Activated T-helper 9 cell treated with anti-CD3 and anti-CD28 coated beads, Interleukin-2, amount 50 U/mL, for 16 hours (primary cell): ENCODE data around the gene INPPL1.
"Not testable (repeated sequence)": the region's sequence is repeated elsewhere in the genome, so short reads cannot be mapped to it uniquely, and the experiment has no call there.

Experiments used
- DNase-seq: peaks from one replicate; pipeline ENCODE4 v3.0.0-alpha.2; 2020; ENCODE audit warnings: low read depth

INPPL1 gene, protein sequence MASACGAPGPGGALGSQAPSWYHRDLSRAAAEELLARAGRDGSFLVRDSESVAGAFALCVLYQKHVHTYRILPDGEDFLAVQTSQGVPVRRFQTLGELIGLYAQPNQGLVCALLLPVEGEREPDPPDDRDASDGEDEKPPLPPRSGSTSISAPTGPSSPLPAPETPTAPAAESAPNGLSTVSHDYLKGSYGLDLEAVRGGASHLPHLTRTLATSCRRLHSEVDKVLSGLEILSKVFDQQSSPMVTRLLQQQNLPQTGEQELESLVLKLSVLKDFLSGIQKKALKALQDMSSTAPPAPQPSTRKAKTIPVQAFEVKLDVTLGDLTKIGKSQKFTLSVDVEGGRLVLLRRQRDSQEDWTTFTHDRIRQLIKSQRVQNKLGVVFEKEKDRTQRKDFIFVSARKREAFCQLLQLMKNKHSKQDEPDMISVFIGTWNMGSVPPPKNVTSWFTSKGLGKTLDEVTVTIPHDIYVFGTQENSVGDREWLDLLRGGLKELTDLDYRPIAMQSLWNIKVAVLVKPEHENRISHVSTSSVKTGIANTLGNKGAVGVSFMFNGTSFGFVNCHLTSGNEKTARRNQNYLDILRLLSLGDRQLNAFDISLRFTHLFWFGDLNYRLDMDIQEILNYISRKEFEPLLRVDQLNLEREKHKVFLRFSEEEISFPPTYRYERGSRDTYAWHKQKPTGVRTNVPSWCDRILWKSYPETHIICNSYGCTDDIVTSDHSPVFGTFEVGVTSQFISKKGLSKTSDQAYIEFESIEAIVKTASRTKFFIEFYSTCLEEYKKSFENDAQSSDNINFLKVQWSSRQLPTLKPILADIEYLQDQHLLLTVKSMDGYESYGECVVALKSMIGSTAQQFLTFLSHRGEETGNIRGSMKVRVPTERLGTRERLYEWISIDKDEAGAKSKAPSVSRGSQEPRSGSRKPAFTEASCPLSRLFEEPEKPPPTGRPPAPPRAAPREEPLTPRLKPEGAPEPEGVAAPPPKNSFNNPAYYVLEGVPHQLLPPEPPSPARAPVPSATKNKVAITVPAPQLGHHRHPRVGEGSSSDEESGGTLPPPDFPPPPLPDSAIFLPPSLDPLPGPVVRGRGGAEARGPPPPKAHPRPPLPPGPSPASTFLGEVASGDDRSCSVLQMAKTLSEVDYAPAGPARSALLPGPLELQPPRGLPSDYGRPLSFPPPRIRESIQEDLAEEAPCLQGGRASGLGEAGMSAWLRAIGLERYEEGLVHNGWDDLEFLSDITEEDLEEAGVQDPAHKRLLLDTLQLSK

DNA sequence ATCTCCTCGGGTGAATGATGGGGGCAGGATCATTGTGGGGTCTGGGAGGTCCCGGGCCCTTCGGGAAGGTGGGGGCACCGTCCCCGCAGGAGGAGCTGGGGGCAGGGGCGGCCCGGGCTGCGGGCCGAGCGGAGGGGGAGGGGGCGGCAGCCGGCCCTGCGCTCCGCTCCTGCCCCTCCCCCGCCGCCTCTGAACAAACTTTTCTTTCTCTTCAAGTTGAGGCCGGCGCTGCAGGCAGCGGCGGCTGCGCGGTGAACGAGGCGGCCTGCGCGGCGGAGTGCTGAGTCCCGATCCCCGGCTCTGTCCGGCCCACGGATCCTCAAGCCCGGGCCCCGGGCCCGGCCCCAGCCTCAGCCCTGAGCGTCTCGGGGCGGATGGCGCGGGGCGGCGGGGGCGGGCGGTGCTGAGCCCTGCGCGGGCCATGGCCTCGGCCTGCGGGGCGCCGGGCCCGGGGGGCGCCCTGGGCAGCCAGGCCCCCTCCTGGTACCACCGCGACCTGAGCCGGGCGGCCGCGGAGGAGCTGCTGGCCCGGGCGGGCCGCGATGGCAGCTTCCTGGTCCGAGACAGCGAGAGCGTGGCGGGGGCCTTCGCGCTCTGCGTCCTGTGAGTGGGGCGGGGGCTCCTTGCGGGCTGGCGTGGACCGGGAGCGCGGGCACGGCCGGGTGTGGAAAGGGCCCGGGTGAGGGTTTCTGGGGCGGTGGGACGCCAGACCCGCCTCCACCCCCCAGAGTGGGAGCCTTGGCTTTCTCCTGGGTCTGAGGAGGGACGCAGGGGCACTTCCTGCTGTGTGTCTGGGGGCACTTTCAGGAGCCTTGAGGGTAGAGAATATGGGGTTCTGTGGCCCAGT lies at the start of gene INPPL1:
Gene INPPL1 (plus strand): TSS at position 204 of the 847 bp plus-strand sequence. CDS start 218 bp downstream, at position 422.
- peak; percentile 28 for DNase-seq

DNA sequence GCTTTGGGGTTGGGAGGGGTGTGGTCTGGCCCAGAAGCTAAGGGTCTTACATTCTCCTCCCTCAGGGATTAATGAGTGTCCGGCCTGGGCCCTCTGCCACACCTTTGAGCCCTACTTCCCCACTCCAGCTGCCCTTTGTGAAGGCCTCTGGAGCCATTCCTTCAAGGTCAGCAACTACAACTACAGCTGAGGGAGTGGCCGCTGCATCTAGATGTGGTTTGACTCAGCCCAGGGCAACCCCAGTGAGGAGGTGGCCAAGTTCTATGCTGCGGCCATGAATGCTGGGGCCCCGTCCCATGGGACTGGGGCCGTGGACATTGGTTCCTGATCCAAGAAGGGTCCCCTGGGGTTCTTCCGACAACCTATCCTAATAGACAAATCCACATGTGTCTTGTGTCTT lies 46.9 kb upstream of the INPPL1 start:
- DNase-seq = no peak

DNA sequence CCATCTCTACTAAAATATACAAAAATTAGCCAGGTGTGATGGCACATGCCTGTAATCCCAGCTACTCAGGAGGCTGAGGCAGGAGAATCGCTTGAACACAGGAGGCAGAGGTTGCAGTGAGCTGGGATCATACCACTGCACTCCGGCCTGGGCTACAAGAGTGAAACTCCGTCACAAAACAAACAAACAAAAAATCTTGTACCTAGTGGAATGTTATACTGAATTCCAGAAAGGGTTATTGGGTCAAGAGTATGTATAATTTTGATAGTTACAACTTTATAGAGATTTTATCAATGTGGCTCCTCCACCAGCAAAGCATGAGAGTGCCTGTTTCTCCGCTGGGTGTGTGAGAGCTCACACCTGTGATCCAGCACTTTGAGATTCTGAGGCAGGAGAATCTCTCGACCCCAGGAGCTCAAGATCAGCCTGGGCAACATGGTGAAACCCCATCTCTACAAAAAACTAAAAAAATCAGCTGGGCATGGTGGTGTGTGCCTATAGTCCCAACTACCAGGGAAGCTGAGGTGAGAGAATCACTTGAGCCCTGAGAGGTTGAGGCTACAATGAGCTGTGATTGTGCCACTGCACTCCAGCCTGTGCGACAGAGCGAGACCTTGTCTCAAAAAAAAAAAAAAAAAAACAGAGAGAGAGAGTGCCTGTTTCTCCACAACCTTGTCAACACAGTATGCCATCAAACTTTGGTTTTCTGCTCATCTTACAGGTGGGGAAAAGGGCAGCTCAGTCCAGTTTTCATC lies 45.3 kb upstream of the INPPL1 start:
- DNase-seq = no peak

DNA sequence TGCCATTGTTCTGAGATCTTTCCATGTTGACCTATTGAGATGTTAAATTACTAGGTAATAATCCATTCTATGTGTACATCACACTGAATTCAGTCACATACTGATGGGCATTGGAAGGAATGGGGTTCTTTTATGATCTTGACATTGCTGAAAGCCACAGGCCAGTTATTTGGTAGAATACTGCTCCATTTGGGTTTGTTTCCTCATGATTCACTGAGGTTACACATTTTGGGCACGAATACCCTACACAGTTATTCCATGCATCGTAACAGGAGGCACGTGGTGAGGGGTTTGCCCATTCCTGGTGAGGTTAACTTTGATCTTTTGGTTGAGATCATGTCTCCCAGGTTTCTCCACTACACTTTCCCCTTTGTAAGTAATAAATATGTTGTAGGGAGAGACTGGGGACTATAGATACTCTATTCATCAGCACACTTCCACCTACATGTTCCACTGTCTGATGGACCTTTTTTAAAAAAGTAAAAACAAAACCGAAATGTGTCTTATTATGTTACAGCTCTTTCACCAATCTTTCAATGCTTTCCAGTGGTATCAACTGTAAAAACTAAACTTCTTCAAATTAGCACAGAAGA lies 44.7 kb upstream of the INPPL1 start:
- DNase-seq = no peak

DNA sequence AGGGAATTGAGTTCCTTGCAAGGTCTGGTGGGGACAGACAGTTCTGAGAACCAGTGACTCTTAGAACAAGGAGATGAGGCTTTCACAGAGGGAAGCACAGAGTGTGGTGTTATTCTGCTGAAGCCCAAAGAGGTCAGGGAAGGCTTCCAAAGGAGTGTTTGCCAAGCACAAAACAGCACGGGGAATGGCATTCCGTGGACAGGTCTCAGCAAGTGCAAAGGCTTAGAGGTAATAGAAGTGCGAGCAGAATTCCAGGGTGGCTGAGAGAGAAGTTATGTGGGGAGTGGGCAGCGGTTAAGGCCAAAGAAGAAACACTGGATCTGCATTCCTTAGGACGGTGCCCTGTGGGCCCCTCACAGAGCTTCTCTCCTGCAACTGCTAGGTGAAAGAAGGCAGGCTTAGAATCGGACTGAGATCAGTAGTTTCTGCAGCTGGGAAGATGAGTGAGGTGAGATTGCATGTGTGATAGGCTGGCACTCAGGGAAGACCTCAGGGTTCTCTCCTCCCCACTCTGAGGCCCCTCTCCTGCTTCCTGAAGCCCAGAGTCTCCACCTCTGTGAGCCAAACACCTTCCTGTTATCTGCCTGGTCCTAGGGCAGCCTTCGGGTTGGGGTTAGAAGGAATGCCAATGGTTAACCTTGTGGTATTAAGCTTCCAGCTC lies 43.5 kb upstream of the INPPL1 start:
- not testable (repeated sequence) for DNase-seq

DNA sequence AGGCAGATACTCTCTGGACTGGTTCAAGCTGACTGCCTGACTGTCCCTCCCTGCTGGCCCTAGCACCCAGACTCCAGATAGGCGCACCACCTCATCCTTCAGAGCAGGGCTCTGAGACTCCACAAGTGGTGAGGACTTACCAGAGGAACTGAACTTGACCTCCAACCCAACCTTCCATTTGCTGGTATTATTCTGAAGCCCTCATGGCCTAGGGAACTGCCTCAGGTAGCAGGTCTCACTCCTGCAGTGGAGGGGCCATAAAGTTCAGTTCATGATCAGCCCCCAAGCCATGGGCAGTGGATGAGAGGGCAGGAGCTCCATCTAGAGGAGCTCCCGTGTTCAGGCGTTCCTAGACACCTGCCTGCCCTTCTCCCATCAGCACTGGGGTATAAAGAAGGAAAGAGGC lies 43.0 kb upstream of the INPPL1 start:
- DNase-seq = not testable (repeated sequence)

DNA sequence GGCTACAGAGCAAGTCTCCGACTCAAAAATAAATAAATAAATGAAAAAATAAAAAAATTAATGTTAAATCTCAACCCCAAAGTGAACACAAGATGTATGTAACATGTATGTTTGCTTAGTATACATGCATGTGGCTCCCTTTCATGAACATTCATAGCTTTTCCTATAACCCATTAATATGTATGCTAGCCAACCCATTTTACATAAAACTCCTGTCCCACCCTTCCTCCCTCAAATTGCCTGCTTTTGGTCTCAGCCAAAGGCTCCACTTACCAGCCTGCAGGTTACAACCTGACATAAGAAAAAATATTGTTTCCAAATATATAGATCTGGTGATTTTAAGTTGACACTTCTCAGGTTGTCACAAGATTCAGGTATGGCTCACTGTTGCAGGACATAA lies 36.3 kb upstream of the INPPL1 start:
- DNase-seq = no peak

DNA sequence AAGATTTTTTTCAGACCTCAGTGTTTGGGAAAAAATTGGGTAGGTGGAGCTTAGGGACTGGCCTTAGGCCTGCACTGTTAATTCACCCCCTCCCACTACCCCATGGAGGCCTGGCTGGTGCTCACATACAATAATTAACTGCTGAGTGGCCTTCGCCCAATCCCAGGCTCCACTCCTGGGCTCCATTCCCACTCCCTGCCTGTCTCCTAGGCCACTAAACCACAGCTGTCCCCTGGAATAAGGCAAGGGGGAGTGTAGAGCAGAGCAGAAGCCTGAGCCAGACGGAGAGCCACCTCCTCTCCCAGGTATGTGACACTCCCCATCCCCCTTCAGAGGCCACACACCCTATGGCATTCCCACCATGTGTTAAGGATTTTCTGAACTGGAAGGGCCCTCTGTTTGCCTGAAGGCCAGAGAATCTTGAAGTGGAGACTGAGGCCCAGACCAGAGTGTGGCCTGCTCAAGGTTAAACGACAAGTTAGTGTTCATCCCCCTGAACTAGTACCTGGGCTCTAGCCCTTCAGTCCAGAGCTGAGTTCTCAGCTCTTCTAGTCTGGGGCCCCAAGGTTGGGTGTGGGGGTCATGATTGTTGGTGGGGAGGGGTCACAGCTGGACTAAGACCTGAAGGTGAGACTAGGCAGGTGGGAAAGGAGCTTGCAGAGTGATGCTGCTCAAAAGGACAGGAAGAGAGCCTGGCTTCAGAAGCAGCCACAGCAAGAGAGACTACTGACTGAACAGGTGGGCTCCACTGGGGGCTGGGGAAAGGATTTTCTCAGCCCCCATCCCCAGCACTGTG lies 34.9 kb upstream of the INPPL1 start:
- DNase-seq = no peak

DNA sequence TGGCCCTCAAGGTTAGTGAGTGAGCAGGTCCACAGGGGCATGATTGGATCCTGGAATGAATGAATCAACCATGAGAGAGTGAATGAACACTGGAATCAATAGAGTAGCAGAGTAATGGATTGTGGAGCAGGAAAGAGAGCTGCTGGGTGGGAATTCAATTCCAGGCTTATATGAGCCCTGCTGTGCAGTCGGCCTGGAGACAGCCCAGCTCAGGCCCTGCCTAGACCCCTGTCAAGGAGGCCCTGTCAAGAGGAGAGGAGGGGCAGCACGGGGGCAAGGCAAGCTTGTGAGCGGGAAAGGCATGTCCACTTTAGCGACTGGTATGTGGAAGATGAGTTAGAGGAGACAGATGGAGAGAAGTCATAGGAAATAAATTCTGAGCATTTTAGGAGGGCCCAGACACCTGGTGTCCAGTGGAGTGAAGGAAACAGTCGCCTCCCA lies 33.9 kb upstream of the INPPL1 start:
- no peak for DNase-seq

DNA sequence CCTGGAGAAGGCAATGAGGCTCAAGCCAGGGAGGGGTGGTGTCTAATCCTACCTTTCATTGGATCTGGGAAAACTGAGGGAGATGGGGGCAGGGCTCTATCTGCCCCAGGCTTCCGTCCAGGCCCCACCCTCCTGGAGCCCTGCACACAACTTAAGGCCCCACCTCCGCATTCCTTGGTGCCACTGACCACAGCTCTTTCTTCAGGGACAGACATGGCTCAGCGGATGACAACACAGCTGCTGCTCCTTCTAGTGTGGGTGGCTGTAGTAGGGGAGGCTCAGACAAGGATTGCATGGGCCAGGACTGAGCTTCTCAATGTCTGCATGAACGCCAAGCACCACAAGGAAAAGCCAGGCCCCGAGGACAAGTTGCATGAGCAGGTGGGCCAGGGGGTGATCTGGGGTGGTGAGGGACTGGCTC lies 32.6 kb upstream of the INPPL1 start, which contains the start of gene FOLR1:
Gene FOLR1 (plus strand): TSS at position 180 of the 421 bp plus-strand sequence. CDS start 34 bp downstream, at position 214.
- no peak for DNase-seq

DNA sequence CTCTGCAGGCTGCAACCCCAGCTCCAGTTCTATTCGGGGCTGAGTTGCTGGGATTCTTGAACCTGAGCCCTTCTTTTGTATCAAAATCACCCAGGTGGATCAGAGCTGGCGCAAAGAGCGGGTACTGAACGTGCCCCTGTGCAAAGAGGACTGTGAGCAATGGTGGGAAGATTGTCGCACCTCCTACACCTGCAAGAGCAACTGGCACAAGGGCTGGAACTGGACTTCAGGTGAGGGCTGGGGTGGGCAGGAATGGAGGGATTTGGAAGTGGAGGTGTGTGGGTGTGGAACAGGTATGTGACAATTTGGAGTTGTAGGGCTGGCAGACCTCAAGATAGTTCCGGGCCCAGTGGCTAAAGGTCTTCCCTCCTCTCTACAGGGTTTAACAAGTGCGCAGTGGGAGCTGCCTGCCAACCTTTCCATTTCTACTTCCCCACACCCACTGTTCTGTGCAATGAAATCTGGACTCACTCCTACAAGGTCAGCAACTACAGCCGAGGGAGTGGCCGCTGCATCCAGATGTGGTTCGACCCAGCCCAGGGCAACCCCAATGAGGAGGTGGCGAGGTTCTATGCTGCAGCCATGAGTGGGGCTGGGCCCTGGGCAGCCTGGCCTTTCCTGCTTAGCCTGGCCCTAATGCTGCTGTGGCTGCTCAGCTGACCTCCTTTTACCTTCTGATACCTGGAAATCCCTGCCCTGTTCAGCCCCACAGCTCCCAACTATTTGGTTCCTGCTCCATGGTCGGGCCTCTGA lies 28.9 kb upstream of the INPPL1 start:
- no peak for DNase-seq

DNA sequence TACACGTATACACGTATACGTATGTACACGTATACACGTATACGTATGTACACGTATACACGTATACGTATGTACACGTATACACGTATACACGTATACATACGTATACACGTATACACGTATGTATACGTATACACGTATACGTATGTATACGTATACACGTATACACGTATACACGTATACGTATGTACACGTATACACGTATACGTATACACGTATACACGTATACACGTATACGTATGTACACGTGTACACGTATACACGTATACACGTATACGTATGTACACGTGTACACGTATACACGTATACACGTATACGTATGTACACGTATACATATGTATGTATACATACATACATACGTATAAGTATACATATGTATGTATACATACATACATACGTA lies 23.1 kb upstream of the INPPL1 start:
- not testable (repeated sequence) for DNase-seq

DNA sequence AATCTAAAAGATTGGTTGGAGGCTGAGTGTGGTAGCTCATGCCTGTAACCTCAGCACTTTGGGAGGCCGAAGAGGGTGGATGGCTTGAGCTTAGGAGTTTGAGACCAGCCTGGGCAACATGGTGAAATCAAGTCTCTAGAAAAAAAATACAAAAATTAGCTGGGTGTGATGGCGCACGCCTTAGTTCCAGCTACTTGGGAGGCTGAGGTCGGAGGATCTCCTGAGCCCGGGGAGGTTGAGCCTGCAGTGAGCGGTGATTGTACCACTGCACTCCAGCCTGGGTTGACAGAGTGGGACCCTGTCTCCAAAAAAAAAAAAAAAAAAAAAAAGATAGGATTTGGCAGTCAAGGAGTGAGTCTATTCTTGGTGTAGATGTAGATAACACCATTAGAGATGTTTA lies 22.0 kb upstream of the INPPL1 start:
- no peak for DNase-seq

DNA sequence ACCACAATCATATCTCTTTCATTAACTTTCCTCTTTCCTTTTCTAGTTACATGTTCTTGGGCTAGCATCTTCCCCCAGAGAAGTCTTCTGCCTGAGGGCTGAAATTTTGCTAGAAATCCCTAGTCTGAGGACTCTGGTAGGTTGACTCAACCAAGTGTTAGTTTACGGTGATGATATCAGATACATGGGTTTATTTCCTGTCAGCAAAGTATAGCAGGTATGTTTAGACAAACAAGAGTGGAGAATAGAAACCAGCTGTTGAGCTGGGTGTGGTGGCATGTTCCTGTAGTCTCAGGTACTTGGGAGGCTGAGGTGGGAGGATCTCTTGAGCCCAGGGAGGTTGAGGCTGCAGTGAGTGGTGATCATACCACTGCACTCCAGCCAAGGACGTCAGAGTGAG lies 21.4 kb upstream of the INPPL1 start:
- no peak for DNase-seq

DNA sequence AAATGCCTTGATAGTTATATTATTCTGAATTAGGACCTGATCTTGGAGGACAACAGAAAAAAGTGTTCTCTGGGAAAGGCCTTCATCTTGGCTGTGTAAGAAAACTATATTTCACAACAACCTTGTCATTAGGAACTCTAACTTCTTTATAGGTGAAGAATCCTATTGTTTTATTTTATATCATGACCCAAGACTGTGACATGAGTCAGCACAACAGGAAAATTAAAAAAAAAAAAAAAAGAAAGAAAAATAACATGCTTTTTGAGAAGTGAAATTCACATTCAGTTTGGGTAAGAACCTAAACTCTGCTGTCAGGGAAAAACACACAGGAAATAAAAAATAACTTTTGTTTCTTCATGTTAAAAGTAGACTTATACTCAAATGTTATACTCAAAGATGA lies 19.7 kb upstream of the INPPL1 start:
- DNase-seq = no peak

DNA sequence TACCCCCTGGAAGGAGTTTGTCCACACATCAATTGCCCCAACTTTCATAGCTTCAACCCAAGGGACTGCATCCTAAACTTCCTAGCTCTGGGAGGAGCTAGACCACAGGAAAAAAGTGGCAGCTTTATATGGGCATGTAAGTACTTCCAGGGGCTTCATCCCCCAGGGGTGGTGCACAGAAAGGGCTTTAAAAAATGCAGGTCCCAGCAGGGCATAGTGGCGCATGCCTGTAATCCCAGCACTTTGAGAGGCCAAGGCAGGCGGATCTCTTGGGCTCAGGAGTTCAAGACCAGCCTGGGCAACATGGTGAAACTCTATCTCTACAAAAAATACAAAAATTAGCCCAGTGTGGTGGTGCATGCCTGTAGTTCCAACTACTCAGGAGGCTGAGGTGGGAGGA lies 17.8 kb upstream of the INPPL1 start:
- DNase-seq = not testable (repeated sequence)

DNA sequence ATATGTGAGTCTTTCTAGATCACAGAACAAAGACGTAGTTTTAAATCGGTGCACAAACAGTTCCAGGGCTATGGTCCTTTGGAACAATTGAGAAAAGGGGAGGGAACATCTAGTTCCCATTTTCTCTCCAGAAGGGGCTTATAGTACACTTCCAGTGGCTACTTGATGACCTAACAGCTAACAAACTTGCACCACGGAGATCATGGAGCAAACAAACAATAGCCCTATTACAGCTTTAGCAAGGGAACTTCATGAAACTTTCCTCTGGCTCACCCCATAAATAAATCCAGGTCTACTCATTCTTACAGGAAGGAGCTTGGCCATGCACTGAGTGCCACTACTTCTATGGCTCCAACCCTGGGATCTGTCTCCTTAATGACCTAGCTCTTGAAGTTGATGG lies 16.3 kb upstream of the INPPL1 start:
- no peak for DNase-seq

DNA sequence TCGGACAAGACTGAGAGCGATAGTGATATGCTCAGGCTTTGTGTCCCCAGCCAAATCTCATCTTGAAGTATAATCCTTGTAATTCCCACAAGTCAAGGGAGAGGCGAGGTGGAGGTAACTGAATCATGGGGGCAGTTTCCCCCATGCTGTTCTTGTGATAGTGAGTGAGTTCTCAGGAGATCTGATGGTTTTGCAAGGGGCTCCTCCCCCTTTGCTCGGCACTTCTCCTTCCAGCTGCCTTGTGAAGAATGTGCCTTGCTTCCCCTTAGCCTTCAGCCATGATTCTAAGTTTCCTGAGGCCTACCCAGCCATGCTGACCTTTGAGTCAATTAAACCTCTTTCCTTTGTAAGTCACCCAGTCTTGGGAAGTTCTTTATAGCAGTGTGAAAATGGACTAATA lies 15.5 kb upstream of the INPPL1 start:
- no peak for DNase-seq
